ENCODE data around the gene FHOD3. TPM values are rescaled to one million over a fixed set of nuclear protein-coding genes. Genes with fewer than 3 reads are reported as not detected.
"Not testable (repeated sequence)": the region's sequence is repeated elsewhere in the genome, so short reads cannot be mapped to it uniquely, and the experiment has no call there.

FHOD3 gene
- total RNA-seq, 4 donors from 2014 or later = 0.26 to 13.8 (median 4.9) TPM; not detected in 1

GRCh38 chr18:36762074-36762473 is 464.6 kb downstream of the FHOD3 start:
- no peak for DNase-seq

GRCh38 chr18:36762965-36763364 is 465.5 kb downstream of the FHOD3 start:
- H3K27me3 ChIP-seq; H3K27ac ChIP-seq; DNase-seq; intact Hi-C loops (cut with DNase I; ENCODE audit: low total_unique reads); H3K9me3 ChIP-seq; H3K4me1 ChIP-seq; H3K36me3 ChIP-seq; H3K4me3 ChIP-seq: not testable (repeated sequence)

More at GRCh38 chr18:36762074-36762473, 464.6 kb downstream of the FHOD3 start:
- H3K4me1 ChIP-seq = no peaks in the 10 kb centered on the region
- H3K4me3 ChIP-seq = no peak overlapping the region
- H3K9me3 ChIP-seq = no peaks in the 10 kb centered on the region
- H3K27ac ChIP-seq = no peak overlapping the region
- intact Hi-C loops (cut with DNase I; ENCODE audit: low total_unique reads) = no loop called here
- TF ChIP-seq POLR2A (IDR thresholded peaks at IDR 0.05) = no peak
- TF ChIP-seq CTCF (IDR thresholded peaks at IDR 0.05) = no peak
- no peaks in the 10 kb centered on the region for H3K36me3 ChIP-seq
- H3K27me3 ChIP-seq = no peaks in the 10 kb centered on the region

- no peaks in the 10 kb centered on the region for H3K36me3 ChIP-seq
- TF ChIP-seq POLR2A (IDR thresholded peaks at IDR 0.05) (no peak), CTCF (IDR thresholded peaks at IDR 0.05) (no peak)
- no peak overlapping the region for H3K4me3 ChIP-seq
- H3K27me3 ChIP-seq = no peaks in the 10 kb centered on the region
- no peaks in the 10 kb centered on the region for H3K4me1 ChIP-seq
- no peaks in the 10 kb centered on the region for H3K9me3 ChIP-seq
- intact Hi-C loops (cut with DNase I; ENCODE audit: low total_unique reads) = no loop called here
- DNase-seq = no peak
- H3K27ac ChIP-seq = no peak overlapping the region
Observed at GRCh38 chr18:36766836-36767235, 469.3 kb downstream of the FHOD3 start.

GRCh38 chr18:36769172-36769571 is 471.7 kb downstream of the FHOD3 start:
- intact Hi-C loops (cut with DNase I; ENCODE audit: low total_unique reads) = no loop called here
- no peaks in the 10 kb centered on the region for H3K9me3 ChIP-seq
- DNase-seq = no peak
- H3K27ac ChIP-seq = no peak overlapping the region
- H3K27me3 ChIP-seq = no peaks in the 10 kb centered on the region
- TF ChIP-seq POLR2A (IDR thresholded peaks at IDR 0.05) (no peak), CTCF (IDR thresholded peaks at IDR 0.05) (no peak)
- H3K4me3 ChIP-seq = no peak overlapping the region
- no peaks in the 10 kb centered on the region for H3K36me3 ChIP-seq
- no peaks in the 10 kb centered on the region for H3K4me1 ChIP-seq

GRCh38 chr18:36769611-36770314 is 472.2 kb downstream of the FHOD3 start:
- no peak for DNase-seq
- Histone ChIP-seq H3K36me3 (no peaks in the 10 kb centered on the region), H3K27ac (no peak overlapping the region), H3K27me3 (no peaks in the 10 kb centered on the region), H3K4me1 (no peaks in the 10 kb centered on the region), H3K4me3 (no peak overlapping the region), H3K9me3 (no peaks in the 10 kb centered on the region)
- TF ChIP-seq POLR2A (IDR thresholded peaks at IDR 0.05) = no peak
- peak in 1 of 4 experiments; percentile 9 for TF ChIP-seq CTCF (IDR thresholded peaks at IDR 0.05)
- intact Hi-C loops (cut with DNase I; ENCODE audit: low total_unique reads) = no loop called here

Measured in uterus (tissue), 4 donors.